OCI-M2 (cell line): Measurements from ENCODE around the gene RAB12.
"Not testable (repeated sequence)": the region's sequence is repeated elsewhere in the genome, so short reads cannot be mapped to it uniquely, and the experiment has no call there.

ENCODE experiments used
- DNase-seq: peaks from one replicate; lab custom pipeline; 2025; ENCODE audit not compliant: unreplicated experiment; lab: John Stamatoyannopoulos, UW

The RAB12 gene

DNA sequence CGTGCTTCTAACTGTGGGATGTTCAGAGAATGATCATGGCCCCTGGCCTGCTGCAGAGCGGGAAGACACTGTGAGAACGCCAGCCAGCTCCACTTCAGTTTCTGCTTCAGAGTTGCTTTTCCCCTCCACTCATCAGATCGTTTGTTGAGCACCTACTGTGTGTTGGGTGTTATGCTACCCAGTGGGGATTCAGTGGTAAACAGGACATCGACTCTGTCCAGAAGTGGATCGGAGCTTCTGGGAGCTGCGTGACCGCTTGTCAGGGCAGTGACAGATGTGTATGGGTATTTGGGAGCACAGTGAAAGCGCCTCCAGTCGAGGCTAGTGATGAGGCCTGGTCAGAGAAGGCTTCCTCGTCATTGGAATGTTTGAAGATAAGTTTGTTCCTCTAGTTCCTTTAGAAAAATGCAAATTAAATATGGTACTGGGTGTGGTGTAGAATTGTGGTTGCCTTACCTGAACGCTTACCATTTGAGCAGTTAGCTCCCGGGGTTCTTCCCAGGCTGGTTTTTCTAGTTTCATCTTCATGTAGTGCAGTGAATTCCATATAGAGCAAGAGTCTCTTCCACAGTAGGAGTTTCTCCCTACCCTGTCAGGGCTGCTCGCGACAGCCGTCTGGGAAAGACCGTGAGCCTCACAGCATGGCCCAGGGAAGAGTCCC is 2.8 kb downstream of the RAB12 start:
- no peak for DNase-seq

DNA sequence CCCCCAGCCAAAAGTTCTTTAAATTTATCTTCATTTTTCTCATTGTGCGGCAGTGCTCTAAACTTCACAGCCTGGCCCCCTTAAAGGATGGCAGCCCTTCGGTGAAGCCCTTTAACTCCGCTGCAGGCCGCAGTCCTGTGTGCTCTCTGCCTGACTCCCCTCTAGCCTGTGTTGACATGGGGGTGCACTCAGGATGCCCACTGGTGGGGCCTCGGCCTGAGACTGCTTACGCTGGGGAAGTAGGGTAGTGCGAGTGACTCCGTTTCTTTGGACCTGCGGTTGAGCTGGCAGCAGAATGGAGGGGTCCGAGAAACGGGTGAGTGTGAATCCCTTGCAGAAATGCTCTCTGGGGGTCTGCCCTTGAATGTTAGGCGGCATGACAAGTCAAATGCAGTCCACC is 5.6 kb downstream of the RAB12 start:
- DNase-seq, result no peak

GRCh38 chr18:8615397-8616027 is 6.3 kb downstream of the RAB12 start:
- no peak for DNase-seq

- no peak for DNase-seq
These were observed 6.8 kb downstream of the RAB12 start for GRCh38 chr18:8616028-8616401.

- DNase-seq, result no peak
These were observed 8.7 kb downstream of the RAB12 start for GRCh38 chr18:8617907-8618306.

GRCh38 chr18:8619041-8619440 is 9.8 kb downstream of the RAB12 start:
- no peak for DNase-seq

DNA sequence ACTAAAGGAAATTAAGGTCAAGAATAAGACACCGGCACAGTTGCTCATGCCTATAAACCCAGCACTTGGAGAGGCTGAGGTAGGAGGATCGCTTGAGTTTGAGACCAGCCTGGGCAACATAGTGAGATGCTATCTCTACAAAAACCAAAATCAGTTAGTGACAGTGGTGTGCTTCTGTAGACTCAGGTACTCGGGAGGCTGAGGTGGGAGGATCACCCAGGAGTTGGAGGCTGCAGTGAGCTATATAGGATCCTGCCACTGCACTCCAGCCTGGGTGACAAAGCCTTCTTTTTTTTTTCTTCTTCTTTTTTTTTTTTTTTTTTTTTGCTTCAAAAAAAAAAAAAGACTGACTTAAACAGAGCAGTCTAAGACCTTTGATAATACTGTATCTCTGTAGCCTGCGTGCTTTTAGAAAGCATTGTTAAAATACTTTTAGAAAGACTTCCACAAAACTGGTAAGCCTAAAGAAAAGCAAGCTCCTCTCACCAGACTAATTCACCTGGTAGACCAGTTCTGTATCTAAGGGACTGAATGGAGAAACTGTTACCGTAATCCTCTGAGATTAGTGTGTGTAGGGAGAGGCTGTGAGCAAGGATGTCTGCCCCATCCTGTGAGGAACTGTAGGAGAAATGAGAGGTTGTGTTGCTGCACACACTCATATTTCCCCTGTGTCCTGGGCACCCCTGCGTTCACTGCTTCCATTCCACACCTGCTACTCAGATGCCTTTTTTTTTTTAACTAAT is 10.8 kb downstream of the RAB12 start:
- no peak for DNase-seq

DNA sequence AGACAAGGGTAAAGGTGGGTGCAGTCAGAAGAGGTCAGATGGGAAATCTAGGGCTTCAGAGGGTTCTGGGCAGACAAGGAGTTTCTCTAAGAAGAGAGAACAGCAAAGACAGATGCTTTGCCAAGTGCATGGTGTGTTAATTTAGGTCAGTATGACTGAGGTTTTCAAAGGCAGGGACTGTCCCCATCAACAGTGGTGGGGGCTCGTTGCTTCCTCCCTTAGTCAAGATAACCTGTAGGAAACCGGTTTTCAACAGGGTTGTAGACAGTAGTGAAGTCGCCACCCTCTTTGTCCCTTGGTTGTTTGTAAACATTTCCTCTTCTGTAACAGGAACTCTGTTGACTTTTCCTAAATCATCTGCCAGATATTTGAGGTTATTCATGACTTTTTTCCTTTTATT is 11.6 kb downstream of the RAB12 start:
- no peak for DNase-seq

DNA sequence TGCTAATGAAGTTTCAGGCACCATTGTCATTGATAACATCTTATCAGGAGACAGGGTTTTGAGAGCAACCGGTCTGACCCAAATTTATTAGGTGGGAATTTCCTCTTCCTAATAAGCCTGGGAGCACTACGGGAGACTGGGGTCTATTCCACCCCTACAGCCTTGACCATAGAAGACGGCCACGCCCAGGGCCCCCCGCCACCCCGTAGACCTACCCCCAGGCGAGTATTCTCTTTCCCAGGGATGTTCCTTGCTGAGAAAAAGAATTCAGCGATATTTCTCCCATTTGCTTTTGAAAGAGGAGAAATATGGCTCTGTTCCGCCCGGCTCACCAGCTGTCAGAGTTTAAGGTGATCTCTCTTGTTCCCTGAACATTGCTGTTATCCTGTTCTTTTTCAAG is 13.4 kb downstream of the RAB12 start:
- not testable (repeated sequence) for DNase-seq

GRCh38 chr18:8623549-8624106 is 14.4 kb downstream of the RAB12 start:
- DNase-seq, result no peak

DNA sequence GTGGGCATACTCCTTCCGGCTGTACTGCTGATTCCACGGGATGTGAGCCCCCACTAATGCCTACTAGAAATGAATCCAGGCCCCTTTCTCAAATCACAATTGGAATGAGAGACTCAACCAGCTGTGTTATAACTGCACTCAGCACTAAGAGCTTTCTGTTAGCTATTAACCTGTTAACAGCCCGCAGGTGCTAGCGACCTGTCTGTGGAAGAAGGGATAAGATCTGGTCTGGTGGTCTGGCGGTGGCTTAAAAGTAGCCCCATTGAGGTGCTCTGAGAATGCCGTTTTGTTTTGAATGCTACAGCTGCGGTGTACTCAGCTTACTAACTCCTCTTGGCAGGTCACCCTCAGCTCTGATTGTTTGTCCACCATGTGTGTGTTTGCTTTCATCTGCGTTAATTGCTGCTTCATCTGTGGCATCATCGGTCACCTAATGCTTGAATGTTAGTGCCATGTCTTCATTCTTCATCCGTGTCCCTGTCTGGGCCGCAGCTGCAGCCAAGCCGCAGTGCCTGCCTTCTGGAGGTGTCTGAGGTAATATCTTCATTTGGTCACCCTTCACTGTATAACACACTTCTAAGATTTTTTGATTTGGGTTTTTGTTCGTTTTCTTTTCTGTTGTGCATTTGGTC is 16.3 kb downstream of the RAB12 start:
- DNase-seq, result no peak

DNA sequence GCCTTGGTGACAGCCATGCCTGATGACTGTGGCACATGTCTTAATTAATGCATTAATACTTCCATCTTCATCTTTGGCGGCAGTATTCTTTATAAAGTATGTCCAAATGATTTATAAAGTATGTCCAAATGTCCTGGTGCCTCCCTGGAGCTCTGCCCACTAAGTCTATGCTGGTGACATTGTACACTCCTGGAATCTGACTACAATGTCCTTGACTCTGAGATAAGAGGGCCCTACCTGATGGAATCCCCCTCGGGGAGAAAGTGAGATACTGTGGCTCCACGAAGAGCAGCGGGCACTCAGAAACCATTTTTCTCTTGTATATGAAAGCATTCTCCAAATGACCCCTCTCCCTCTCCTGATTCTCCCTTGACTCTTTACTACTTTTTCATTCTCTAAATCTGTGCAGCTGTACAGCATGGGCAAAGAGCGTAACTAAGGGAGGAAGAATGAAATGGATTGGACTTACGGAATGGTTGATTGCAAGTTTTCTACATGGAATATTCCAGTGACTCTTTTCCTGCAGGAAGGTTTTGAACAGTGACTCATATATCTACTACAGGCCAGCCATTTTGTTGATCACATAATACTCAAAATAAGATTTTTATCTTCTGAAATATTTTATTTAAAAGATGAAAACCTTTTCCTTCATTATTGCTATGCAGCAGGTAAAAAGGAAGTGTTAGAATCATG is 17.3 kb downstream of the RAB12 start:
- no peak for DNase-seq

GRCh38 chr18:8627107-8627472 is 17.9 kb downstream of the RAB12 start:
- DNase-seq, result no peak

DNA sequence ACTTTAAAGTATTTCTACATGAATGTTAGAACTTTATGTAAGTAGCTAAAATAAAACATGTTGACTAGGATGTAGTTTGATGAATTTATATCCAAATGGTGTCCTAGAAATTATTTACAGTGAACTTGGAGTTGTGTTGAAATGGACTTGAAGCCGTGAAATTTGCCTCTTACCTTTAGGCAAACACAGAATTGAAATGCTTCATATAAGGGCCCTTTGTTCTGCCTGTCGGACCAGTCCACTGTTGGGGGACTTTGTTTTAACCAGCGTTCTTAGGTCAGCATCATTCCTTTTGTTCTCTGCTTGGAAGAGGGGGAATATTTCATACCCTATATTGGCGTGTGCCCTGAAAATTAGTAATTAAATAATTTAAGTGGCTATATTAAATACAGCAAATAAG is 18.3 kb downstream of the RAB12 start:
- no peak for DNase-seq

DNA sequence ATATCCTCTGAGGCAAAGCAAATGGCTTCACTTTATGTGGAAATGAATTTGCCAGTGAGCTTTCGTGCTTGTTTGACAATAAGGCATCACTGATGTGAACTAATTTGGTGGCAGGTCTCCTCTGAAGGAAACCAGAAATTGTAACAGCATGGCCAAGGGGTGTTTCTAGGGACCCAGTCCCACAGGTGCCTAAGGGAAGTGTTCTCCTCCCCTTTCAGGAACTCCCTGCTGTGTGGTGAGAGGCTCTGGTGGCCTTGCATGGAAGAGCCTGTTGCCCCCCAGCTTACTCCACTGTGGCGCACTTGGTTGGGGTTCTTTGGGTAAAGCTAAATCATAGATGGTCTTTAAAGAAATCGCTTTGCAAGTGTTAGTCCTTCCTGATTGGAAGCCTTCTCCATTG is 20.4 kb downstream of the RAB12 start:
- DNase-seq, result no peak

GRCh38 chr18:8630546-8630945 is 21.3 kb downstream of the RAB12 start:
- DNase-seq, result no peak

DNA sequence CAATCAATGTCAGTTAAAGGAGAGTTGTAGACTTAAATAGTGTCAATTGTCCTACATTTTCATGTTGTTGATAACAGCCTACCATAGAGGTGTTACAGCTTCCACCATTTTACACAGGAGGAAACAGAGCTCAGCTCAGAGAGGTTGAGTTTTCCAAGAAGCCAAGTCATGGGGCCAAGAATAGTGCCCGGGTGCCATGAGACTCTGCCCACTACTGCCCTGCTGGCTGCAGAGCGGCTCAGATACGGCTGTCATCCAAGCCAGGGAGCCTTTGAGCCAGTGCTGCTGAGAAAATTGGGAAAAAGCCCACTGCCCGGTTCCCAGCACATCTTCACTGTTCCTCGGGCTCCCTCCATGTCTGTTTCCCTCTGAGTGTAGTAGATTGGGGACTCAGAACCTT is 22.0 kb downstream of the RAB12 start:
- DNase-seq, result no peak

- no peak for DNase-seq
These were observed 23.1 kb downstream of the RAB12 start for GRCh38 chr18:8632386-8632785.

DNA sequence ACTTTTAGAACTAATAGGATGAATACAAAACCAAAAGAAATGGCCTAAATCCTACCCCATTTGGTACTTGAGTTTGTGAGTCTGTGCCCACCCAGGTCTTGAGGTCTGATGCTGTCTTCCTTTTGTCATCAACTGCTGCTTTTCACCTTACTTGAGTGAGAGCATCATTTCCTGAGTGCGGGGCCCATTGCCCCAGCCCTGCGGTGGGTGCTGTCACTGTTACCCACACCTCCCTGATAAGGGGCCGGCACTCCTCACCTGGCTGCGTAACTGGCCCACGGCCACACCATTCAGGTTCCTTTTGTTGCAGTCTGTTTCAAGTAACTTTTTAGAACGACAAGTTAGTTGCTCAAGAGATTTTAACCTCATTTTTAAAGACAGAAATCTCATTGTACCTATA is 25.3 kb downstream of the RAB12 start:
- no peak for DNase-seq

DNA sequence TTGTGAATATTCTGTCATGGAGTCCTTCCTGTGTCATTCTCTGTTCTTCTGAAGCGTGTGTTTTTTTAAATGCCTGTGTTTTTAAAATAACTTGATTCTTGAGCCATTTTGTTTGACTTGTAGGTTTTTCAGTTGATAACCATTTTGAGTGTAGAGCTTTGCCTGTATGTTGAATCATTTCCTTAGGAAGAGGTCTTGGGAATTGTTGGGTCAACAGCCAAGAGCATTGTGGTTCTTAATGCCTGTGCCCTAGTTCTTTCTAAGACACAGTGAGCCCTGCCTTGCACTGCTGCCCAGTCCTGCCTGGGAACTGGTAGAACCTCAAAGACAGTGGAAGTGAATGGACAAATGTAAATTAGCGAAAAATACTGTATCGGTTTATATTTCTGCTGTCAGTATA is 25.9 kb downstream of the RAB12 start:
- DNase-seq, result no peak

GRCh38 chr18:8639762-8640161 is 30.5 kb downstream of the RAB12 start:
- no peak for DNase-seq
